Psoas muscle (tissue), 8 donors: ENCODE data around the gene COA4. TPM values are rescaled to one million over a fixed set of nuclear protein-coding genes. Genes with fewer than 3 reads are reported as not detected.

ENCODE experiments used
- ATAC-seq, 4 donors: fragments of 200-7000 bp; cut with Tn5 transposase; one replicate each; pipeline ENCODE4 v1.9.1; 2020; ENCODE audit warnings: moderate library complexity in 3 of 4, mild to moderate bottlenecking in 2 of 4
- DNase-seq, 2 donors: peaks; one replicate each; pipeline ENCODE4 v3.0.0-alpha.2; 2020
- H3K27ac ChIP-seq: fragments of 200-600 bp; one replicate; pipeline ENCODE4 v1.8.0; 2022
- H3K27me3 ChIP-seq, 3 donors: fragments of 200-600 bp in 1 of 3; one replicate each; pipeline versions ENCODE4 v1.6.1 to v1.8.0; 2013 to 2022; ENCODE audit warnings: low read length in 2 of 3, mild to moderate bottlenecking in 2 of 3, moderate library complexity in 1 of 3; ENCODE audit not compliant: insufficient read depth in 3 of 3
- H3K36me3 ChIP-seq, 2 donors: fragments of 200-600 bp in 1 of 2; one replicate each; pipeline versions ENCODE4 v1.6.1 to v1.8.0; 2013 to 2022; ENCODE audit warnings: low read depth in 1 of 2, mild to moderate bottlenecking in 1 of 2, moderate library complexity in 1 of 2; ENCODE audit not compliant: insufficient read depth in 1 of 2
- H3K4me1 ChIP-seq: fragments of 200-600 bp; one replicate; pipeline ENCODE4 v1.8.0; 2022
- H3K4me3 ChIP-seq: fragments of 200-600 bp; one replicate; pipeline ENCODE4 v1.8.0; 2022; ENCODE audit warnings: mild to moderate bottlenecking
- H3K9me3 ChIP-seq: fragments of 200-600 bp; one replicate; pipeline ENCODE4 v1.8.0; 2022
- CTCF ChIP-seq: fragments of 200-600 bp; IDR thresholded peaks from one replicate; pipeline ENCODE4 v1.8.0; 2022; ENCODE audit warnings: antibody characterized with exemption
- whole genome bisulfite sequencing, 3 donors: extraction: QIAGEN DNeasy Blood & Tissue Kit; methylation state at CpG; one replicate each; pipeline versions ENCODE4 v1.1.6 to v1.1.7; 2013; 5-methylcytosine and 5-hydroxymethylcytosine counted together
- intact Hi-C, 2 donors: fragments of 100-400 bp; cut with DNase I; formaldehyde crosslinking; loops; one replicate each; pipeline versions ENCODE4 v1.11.0 to v1.14.2; 2022
- polyA plus RNA-seq, 3 donors: library from polyadenylated mRNA; stranded (reverse); fragments of 200-250 nt; gene quantifications; one replicate each; pipeline ENCODE4 v1.2.3, GENCODE V29; 2013
- total RNA-seq, 4 donors: library from RNA; stranded (reverse); fragmentation: NEBNext Ultra II Directional in 2 of 4; extraction: Animal tissue kit (Norgen Biotek cat#: 25700) in 2 of 4; gene quantifications; one replicate each; pipeline versions ENCODE4 v1.2.1 to v1.2.4, GENCODE V29; 2021 to 2023
- donor health status: healthy with polysubstance abuse.
- donor health status: DM: no; HTN: no; CAD: no; lungs with moderate emphysema.
- donor health status: Bipolar disorder and iron deficiency.
- donor health status: healthy.
- donor health status: DM: yes; HTN: yes; CAD: no.
- donor health status: DM: no; HTN: no; CAD: no.
- donor health status: DM: no; HTN: no; CAD: no.
- donor health status: DM: yes; HTN: yes; CAD: no.

COA4 gene
- total and polyA plus RNA-seq, 7 donors, result 59.3 to 138 (median 72.7) TPM

DNA sequence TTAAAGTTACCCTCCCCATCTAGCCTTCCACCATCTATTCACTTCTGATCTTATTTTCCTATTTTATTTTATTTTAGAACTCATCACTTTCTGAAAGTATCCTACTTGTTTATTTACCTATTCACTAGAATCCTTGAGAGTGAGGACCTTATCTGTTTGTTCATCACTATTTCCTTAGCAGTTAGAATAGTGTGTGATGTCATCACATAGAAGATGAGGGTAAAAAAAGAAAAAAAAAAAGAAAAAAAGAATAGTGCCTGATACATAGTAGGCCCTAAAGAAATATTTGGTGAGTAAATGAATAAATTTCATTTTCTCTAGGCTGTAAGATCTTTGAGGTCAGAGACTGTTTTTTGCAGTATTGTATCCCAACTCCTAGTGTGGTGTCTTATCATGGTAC is 36.8 kb upstream of the COA4 start:
- Histone ChIP-seq H3K36me3 (peaks cover 11 to 95% of the 10 kb centered on the region in 2 donors), H3K27me3 (no peaks in the 10 kb centered on the region), H3K9me3 (no peaks in the 10 kb centered on the region), H3K4me1 (no peaks in the 10 kb centered on the region), H3K27ac (no peak overlapping the region), H3K4me3 (no peak overlapping the region)
- no peak for TF ChIP-seq CTCF
- intact Hi-C loops, result no loop called here
- DNase-seq (no peak), ATAC-seq (no peak)

DNA sequence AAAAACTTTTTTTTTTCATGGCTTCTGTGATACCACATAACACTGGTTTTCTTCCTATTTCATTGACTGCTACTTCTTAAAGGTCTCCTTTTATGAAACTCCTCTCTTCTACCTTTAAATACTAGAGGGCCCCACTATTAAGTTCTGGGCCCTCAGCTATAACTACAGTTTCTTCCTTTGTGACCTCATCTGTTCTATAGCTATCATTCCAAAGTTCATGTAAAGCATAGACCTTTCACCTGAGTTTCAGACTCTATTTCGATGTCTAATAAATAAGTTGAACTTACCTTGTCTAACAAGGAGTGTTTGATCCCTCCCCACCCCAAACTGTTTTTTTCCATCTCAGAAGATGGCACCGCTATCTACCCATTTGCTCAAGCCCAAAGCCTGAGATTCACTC is 35.4 kb upstream of the COA4 start:
- intact Hi-C loops, result no loop called here
- Histone ChIP-seq H3K27ac (no peak overlapping the region), H3K9me3 (no peaks in the 10 kb centered on the region), H3K27me3 (no peaks in the 10 kb centered on the region), H3K36me3 (peaks cover 11 to 80% of the 10 kb centered on the region in 2 donors), H3K4me1 (no peaks in the 10 kb centered on the region), H3K4me3 (no peak overlapping the region)
- TF ChIP-seq CTCF, result no peak
- DNase-seq, result no peak
- 98 to 100% (median 100%) methylated on average over 2 of the region's 2 CpGs for WGBS, 3 donors
- ATAC-seq, result no peak

GRCh38 chr11:73907191-73907590 is 30.5 kb upstream of the COA4 start:
- Histone ChIP-seq H3K9me3 (no peaks in the 10 kb centered on the region), H3K27me3 (no peaks in the 10 kb centered on the region), H3K4me3 (no peak overlapping the region), H3K4me1 (no peaks in the 10 kb centered on the region), H3K36me3 (peaks cover 0 to 78% of the 10 kb centered on the region in 2 donors), H3K27ac (peak overlapping the region; percentile 44)
- intact Hi-C loops, result no loop called here
- WGBS, 3 donors, result 83 to 94% (median 84%) methylated on average over 4 of the region's 4 CpGs
- peak; percentile 12 for TF ChIP-seq CTCF
- peak; percentile 90 to 94 (median 93) for ATAC-seq
- peak; percentile 14 to 48 for DNase-seq

- Histone ChIP-seq H3K4me3 (no peak overlapping the region), H3K9me3 (no peaks in the 10 kb centered on the region), H3K27me3 (no peaks in the 10 kb centered on the region), H3K36me3 (peaks cover 0 to 81% of the 10 kb centered on the region in 2 donors), H3K27ac (no peak overlapping the region), H3K4me1 (no peaks in the 10 kb centered on the region)
- ATAC-seq (no peak), DNase-seq (no peak)
- no peak for TF ChIP-seq CTCF
- 91 to 93% (median 92%) methylated on average over 1 of the region's 1 CpG for WGBS, 3 donors
- intact Hi-C loops, result no loop called here
These were observed 25.7 kb upstream of the COA4 start for GRCh38 chr11:73902303-73902702.

GRCh38 chr11:73894725-73895335 is 18.2 kb upstream of the COA4 start:
- ATAC-seq (no peak), DNase-seq (no peak)
- no peaks in the 10 kb centered on the region for H3K27me3 ChIP-seq
- no peak overlapping the region for H3K27ac ChIP-seq
- 97 to 99% (median 99%) methylated on average over 5 of the region's 5 CpGs for WGBS, 3 donors
- H3K4me3 ChIP-seq, result no peak overlapping the region
- no peaks in the 10 kb centered on the region for H3K4me1 ChIP-seq
- TF ChIP-seq CTCF, result no peak
- intact Hi-C loops, result no loop called here
- H3K36me3 ChIP-seq, result peaks cover 4 to 68% of the 10 kb centered on the region in 2 donors
- H3K9me3 ChIP-seq, result no peaks in the 10 kb centered on the region
